Islet precursor cell (in vitro differentiated cells): Measurements from ENCODE around the gene SV2A.
"Not testable (repeated sequence)": the region's sequence is repeated elsewhere in the genome, so short reads cannot be mapped to it uniquely, and the experiment has no call there.

Experiments
- DNase-seq: peaks from one replicate; pipeline ENCODE4 v3.0.0-alpha.2; 2018

SV2A gene

GRCh38 chr1:149886396-149887195 lies 31.0 kb downstream of the SV2A start:
- DNase-seq, result peak; percentile 96

DNA sequence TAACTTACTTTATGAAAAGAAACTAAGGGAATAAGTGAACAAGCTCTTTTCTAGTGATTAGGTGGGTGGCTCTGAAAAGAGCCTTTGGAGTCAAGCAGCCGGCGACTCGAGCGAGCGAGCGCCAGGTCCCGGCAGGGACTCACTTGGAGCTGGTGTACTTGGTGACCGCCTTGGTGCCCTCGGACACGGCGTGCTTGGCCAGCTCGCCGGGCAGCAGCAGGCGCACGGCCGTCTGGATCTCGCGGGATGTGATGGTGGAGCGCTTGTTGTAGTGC lies 31.6 kb downstream of the SV2A start:
- DNase-seq, result not testable (repeated sequence)

DNA sequence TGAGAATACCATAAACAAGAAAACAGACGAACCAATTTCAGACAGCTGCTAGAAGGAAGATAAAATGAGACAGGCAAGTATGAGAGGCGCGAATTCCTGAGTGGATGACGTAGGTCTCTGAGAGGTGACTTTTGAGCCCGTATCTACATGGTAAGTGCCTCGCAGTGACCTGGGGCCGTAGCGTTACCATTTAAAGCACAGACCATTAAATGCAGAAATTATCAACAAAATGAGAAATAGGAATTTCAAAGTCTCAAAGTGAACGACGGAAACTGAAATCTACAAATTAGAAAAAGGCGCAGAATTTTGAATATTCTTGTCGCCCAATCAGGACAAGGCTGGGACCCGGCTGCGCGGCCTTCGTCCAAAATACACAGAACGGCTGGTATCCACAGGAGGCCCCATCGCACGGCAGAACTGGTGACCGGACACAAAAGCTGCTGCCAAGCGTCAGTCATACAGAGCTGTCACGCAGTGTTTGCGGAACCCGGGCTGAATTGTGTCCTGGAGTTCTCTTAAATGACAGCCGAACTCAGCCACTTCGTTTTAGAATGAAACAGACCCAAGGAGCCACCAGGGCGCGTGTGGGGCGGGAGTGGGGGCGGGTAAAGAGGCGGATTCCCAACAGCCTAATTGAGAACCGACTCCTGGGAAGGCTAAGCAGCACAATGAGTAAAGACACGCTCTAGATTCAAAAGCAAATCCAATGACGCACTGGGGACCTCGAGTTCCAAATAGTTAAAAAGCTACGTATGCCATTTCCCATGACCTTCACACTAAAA lies 32.1 kb downstream of the SV2A start:
- peak; percentile 88 for DNase-seq

GRCh38 chr1:149884433-149885338 lies 33.0 kb downstream of the SV2A start:
- DNase-seq, result no peak

DNA sequence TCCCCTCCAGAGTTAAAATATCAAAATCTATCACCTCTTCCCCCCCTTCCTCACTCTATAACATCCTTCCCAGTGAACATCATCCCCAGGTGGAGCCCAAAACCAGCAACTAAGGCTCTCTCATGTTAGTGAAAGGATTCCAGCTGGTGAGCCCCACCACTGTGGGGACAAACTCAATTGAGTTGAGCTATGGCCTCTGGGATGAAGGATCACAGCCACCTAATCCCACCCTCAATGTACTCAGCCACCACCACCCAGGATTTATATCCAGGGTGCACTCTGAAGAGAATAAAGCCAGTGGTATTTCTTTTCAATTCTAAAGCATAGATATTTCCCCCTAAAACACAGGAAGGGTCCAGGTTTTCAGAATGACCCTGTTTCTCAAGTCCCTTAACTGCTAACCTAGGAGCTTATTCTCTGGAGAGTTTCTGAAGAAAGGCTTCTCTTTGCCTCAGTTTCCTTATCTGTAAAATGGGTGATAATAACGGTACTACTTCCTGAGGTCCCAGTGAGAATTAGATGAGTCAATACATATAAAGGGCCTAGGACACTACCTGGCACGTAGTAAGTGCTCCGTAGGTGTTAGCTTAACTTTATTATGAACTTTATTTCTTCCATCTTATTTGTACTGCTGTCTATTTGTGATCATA lies 33.9 kb downstream of the SV2A start:
- DNase-seq, result no peak

- no peak for DNase-seq
Measured at GRCh38 chr1:149881876-149882275, 35.8 kb downstream of the SV2A start.

DNA sequence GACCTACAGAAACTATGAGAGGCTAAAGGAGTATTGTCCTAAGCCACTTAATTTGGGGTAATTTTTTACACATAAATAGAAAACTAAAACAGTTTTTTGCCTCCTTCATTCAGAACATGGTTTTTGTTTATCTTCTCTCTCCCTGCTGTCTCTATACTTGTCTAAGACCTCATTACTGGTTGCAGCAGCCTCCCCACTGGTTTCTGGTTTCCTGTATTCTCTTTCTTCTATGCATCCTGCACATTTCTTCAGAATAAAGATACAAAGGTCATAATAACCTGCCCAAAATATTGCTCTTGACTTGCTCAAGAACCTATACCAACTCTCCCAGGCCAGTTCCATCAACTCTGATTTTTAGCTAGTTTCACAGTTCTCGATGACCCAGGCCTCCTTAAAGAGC lies 38.1 kb downstream of the SV2A start:
- DNase-seq, result no peak

DNA sequence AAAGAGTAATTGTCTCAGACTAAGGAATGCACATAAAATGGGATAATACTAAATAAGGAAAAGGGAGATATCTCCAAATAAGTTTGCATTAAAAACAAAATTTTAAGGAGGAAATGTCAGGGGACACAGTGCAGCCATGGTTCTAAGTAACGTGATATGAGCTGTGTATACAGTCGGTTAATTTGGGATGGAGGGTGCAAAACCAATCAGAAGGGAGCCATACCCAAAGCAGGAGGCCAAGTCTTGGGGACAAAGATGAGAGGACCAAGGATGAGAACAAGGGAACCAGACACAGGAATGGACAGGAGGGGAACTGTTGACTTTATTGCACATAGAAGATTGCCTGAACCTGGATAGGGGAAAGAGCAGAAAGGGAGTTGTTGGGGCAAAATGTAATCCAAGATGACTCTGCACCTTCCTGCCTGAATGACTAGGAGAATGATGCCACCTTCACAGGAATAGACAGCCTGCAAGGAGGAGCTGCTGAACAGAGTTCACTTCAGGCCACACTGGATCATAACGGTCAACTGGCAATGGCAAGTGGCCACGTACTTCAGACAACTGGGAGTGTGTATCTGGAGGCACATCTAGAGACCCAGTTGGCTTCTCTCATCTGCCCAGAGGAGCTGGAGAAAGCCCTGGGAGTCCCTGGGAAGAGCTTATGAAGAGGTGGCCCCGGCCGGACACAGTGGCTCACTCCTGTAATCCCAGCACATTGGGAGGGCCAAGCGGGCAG lies 40.3 kb downstream of the SV2A start:
- DNase-seq, result no peak

DNA sequence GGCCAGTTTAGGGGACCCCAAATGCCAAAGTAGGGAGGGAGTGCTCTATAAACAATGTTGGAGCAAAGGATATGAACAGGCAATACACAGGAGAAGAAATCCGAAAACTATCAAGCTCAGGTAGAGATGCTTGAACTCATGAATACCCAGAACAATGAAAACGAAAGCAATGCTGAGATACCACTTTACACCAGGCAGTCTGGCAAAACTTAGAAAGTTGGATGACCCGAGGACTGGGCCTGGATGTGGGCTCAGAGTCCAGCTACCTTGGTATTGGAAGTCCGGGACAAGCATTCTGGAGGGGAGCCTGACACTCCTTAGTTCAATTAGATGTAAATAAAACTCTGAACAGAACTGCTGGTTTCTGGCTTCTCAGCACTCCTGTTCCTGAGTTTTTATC lies 44.6 kb downstream of the SV2A start:
- DNase-seq, result not testable (repeated sequence)

GRCh38 chr1:149866887-149867286 lies 50.8 kb downstream of the SV2A start:
- not testable (repeated sequence) for DNase-seq

DNA sequence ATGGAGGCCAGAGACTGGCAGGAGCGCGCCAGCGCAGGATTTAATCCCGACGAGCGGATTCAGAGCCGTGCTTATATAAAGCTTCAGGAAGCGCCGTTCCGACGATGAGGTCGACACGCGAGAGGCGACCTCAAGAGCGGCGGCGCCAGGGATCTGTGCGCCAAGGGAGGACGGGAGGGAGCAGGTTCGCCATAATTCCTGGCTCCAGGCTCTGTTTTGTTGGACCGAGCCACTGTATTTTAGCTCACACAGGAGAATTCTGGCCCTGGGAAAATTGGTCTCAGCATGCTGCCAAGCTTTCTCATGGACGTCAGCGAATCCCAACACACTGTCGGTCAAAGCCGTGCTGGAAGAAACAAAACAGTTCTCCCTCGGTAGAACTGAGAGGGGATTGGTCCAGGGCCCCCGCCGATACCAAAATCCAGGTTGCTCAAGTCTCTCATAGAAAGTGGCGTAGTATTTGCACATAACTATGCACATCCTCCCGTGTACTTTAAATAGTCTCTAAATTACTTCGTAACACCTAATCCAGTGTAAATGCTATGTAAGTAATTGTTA lies 56.1 kb downstream of the SV2A start:
- not testable (repeated sequence) for DNase-seq

GRCh38 chr1:149860684-149861496 lies 56.8 kb downstream of the SV2A start:
- DNase-seq, result not testable (repeated sequence)

GRCh38 chr1:149860271-149860670 lies 57.4 kb downstream of the SV2A start:
- DNase-seq, result not testable (repeated sequence)
